HG03175 (cell line): ENCODE results near the gene COL23A1.

Source experiments
- ATAC-seq: cut with Tn5 transposase; IDR thresholded peaks from one replicate; pipeline ENCODE4 v1.9.1; 2021; ENCODE audit warnings: mild to moderate bottlenecking, moderate library complexity; ENCODE audit not compliant: unreplicated experiment

The COL23A1 gene

DNA sequence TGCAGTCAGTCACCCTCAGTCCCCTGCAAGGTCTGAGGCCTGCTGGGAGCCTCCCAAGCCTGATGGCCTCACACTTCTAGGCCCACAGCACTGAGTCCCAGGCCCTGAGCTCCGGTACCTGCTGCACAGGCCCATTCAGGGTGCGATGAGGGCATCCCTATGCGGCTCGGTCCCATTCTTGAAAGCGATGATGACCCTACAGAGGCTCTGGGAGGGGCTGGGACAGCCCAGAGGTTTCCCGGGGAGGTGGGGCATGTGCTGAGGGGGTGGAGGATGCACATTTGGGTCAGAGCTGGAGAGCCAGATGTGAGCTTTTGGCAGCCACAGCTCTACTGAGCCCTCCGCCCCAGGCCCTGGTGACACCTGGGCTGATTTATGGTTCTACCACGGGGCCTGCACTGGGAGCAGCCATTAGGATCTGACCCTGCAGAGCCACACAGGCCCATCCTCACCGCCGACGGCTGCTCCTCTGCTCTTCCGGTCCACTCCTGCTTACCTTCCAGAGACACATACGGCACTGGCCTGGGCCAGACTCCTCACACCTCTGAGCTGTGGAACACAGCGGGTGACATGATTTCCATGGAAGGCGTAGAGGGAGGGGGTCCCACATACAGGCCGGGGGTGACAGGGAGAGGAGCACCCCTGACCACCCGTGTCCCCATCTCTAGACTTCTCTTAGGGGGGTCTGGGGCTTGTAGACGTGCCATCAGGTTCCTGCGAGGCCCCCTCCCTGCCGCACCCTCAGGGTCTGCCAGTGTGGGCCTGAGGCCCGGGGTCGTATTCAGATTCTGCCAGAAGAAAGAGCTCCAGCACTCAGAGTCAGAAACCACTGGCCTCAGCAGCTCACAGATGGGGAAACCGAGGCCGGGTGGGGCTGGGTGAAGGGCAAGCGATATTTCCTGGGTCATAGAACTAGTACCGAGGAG lies 53.4 kb downstream of the COL23A1 start:
- no peak for ATAC-seq

DNA sequence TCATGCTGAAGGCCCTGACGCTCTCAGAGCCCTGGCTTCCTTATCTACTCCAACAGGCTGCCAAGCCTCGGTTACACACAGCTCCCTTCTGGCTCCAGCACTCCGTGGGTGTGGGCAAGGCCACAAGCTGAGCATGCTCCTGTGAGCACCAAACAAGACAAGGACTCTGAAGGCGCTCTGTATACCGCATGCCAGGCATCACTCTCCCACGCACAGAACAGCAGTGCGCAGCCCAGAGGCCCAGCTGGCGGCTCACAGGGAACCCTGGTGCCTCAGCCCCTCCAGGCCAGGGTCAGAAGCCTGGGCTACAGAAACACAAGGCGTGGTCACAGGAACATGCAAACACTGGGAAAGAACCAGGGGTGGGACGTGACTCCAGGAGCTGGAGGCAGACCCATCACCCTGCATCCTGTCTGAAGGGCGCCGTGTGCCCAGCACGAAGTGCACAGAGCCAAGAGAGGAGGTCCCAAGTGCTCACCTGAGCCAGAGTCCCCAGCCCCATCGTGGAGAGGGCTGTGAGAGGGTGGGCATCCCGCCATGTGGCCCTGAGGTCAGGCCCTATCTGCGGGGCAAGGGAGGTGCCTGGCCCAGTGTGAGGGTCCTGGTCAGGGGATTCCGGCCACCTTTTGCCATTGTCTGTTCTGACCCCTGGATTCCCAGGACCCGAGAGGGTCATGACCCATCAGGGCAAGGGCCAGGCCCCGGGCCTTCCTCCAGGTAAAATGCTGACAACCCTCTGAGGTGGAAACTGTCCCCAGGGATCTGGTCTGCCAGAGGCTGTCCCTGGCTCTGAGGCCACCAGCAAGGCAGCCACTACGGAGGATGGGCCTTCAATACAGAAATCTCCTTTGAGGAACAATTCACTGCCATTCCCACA lies 54.7 kb downstream of the COL23A1 start:
- ATAC-seq = no peak

DNA sequence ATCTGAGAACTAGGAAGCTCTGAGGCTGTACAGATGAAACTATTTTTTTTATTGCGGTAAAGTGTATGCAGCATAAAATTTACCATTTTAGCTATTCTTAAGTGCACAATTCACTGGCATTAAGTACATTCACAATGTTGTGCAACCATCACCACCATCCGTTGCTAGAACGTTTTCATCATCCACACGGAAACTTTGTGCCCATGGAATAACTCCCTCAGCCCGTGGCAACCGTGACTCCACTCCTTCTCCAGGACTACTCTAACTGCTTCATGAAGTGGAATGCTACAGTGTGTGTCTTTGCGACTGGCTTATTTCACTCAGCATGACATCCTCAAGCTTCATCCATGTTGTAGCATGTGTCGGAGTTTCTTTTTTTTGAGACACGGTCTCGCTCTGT lies 57.1 kb downstream of the COL23A1 start:
- ATAC-seq = no peak

DNA sequence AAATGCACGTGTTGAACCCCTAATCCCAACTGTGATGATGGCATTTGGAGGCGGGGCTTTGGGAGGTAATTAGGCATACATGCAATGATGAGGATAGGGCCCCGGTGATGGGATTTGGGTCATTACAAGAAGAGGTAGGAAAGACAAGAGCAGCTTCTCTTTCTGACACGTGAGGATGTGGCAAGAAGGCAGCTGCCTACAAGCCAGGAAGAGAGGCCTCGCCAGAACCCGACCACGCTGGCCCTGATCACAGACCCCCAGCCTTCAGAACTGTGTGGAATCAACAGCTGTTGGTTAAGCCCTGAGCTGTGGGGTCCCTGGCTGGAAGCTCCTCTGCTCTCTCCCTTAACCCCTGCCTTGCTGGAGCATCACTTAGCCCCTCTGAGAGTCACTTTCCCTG lies 57.5 kb downstream of the COL23A1 start:
- no peak for ATAC-seq

DNA sequence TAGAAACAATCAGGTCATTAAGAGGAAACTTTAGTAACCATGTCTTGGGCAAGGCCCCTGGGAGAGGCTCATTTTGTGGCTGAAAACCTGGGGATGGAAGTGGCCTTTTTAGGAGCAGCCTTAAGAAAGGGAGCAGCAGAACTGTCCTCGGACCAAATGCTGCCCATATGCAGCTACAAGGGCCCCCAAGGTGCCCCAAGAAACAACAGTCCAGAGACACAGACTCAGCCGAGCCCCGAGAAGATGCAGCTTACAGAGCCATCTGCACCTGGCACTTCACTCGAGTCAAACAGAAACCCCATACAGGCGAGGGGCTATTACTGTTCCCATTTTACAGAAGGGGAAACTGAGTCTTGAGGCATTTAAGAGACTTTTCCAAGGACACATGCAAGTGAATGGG lies 58.0 kb downstream of the COL23A1 start:
- no peak for ATAC-seq

DNA sequence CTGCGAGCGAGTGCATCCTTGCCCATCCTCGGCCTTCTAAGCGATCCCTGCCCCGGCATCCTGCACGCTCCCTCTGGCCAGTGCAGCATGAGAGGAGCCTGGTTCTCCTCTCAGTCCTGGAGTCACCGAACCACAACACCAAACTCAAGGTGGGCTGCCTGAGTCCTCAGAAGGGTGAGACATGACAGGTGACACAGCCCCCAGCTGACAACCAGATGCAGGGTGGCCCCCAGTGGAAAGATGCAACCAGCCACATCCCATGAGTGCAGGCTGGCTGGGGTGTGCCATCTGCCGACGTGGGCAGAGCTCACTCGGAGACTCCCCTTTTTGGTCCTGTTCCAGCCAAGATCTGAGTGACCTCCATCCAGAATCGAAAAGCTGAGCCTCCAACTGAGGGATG lies 58.4 kb downstream of the COL23A1 start:
- ATAC-seq = no peak

DNA sequence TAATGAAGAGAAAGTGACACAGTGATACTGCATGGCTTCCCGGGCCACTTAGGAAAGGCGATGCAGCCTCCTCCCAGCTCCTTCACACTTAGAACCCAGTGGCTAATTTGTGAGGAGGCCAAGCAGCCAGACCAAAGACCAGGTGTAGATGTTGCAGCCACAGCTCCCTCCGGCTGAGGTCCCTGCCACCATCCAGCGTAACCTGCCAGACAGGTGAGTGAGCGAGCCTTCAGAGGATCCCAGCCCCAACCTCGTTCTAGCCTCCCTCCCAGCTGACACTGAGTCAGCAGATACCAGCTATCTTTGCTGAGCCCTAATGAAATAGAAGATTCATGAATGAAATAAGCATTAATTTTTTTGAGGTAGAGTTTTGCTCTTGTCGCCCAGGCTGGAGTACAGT lies 59.7 kb downstream of the COL23A1 start:
- no peak for ATAC-seq

DNA sequence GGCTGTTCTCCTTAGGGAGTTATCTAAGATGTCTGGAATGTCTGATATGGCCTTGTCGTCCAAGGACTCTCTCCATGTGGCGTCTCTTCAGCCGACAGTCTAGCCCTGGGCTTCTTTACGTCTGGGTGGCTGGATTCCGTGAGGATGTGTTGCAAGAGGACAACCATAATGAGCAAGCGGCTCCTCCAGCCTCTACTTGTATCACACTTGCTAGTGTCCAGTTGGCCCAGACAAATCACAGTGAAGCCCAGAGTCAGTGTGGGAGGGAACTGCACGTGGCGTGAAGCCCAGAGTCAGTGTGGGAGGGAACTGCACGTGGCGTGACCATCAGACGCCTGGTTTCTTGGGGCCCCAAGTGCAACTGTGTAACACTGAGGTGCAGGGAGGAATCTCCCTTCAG lies 61.1 kb downstream of the COL23A1 start:
- ATAC-seq = no peak

DNA sequence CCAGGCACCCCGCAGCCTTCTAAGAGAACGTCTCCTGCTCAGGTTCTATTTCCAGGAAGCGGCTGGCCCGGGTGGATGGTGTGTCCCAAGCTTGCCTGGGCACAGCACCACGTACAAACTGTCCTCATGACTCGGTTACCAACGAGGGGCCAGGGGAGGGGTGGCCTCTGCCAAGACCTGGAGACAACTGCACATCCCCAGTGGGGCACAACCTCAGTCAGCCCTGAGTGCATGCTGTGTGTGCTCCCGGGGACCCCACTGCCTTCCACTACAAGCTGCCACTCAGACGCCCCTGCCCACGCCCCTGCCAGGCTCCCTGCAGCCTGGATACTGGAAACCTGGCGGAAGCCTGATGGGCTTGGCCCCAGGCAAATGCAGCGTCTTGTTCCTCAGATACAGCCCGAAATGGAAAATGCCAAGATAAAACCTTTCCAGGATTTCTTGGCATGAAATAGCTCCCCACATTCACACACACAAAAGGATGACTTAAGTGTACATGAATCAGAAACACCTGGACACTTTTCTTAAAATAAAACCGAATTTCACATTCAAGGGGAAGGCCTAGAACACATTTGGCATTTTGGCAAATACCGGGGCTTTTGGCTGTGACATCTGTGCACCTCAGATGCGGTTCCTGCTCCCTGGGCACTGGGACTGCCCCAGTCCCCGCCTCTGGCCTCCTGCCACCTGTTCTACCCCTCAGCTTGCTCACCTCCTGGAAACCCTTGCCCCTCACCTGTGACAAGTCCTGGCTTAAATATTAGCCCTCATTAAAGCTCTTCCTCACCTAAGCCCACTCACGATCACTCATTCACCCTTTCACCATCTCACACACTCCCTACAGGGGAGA lies 62.5 kb downstream of the COL23A1 start:
- ATAC-seq = no peak

DNA sequence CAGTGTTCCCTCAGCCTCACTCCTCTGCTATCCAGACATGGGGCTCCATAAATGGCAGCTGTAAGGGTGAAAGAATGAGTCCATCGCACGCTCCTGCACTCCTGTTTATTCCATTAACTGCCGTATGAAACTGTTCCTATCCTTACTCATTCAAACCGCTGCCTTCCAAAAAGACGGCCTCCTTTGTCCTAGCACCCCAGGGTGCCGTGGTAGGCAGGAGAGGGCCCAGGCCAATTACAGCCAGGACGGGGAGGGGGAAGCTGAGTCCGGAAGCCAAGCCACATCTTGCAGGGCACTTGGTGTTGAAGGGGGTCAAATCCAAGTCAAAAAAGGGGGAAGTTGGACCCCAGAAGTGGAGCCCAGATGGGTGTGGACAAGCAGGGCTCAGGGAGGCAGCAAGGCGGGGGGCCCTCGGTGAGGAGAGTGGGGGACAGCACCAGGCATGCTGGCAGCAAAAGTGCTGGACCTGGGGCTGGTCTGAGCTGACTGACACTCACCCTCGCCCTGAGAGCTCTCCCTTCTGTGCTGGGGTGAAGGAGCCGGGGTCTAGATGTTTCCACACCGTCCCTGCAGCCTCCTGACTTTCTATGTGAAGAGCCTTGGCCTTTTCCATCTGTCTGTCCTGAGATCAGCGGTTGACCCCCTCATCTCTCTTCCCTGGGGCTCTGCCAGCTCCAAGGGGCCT lies 63.3 kb downstream of the COL23A1 start:
- ATAC-seq = no peak

DNA sequence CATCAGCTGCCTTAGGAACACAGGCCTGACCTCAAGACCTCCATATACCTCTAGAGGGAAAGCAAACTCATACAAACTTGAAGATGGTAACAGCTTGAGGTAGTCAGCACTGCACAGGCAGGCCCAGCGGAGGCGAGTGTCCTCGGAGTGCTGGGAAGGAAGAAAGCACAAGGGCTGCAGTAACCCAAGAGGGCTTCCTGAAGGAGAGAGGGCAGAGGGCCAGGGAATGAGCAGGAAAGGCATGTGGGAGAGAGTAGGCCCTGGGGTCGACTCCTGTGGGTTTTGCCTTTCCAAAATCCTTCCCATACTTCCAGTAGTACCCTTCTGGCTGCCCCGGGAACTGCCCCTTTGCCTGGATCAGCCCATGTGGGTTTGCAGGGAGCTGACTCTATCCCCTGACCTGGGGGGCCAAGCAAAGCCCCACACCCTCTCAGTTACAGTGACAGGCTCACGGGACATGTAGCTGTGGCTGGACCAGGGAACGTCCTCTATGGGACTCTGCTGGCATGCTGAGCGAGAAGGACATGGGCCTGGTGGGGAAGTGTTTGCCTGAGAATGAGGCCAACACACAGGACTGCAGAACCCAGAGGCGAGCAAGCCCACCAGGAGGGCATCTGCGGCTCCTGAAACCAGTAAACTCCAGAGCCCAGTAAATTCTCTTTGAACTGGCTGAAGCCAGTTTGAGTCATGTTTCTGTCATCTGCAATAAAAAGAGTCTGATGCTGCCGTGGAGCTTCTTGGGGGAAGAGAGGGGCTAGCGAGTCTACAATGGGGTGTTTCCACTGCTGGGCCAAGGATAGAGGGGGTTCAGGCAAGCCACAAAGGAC lies 64.1 kb downstream of the COL23A1 start:
- no peak for ATAC-seq

DNA sequence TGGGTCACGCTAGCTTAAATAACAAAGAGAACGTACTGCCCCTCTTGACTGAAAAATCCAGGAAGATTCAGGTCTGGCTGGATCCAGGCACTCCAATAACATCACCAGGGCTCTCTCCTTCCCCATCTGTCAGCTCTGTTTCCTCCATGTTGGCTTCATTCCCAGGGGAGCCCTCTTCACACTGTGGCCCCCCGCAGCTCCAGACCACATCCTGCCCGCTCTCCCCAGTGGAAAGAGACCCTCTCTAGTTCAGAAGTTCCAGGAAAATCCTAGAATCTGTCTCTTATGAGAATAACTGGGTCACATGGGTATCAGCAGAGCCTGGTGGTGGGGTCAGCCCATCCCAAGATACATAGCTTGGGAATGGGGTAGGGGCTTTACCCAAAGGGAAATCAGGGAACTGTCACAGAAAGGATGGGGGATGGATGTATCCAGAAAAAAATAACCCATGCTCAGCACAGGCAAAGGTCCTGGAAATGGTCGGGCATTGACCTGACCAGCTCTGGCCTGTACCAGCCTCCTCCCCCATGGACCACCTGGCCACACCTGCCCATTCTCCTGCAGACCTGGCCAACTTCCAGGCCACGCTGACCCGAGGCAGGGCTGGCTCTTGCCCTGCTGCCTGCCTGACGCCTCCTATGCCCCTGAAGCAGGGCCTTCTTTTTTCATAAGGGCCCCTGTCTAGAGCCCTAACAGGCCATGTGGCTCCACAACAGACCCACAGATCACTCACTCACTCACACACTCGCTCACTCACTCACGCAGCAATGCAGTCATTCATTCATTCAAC lies 65.9 kb downstream of the COL23A1 start:
- no peak for ATAC-seq

DNA sequence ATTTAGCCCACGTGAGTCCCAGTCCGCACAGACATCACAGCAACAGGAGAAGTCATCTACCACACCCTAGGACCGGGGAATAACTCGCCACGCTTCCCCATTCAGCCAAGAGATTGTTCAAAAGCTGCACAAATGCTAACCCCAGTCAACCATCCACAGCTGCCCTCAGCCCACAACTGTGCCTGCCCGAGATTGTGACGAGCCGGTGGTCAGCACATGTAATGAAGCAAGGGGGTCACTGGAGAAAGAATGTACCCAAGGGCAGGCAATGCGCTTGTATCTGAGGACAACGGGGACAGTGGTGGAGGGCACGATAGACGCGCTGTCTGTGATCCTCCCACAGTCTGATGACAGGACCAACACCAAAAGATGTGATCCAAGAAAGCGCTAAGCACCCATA lies 67.8 kb downstream of the COL23A1 start:
- no peak for ATAC-seq

DNA sequence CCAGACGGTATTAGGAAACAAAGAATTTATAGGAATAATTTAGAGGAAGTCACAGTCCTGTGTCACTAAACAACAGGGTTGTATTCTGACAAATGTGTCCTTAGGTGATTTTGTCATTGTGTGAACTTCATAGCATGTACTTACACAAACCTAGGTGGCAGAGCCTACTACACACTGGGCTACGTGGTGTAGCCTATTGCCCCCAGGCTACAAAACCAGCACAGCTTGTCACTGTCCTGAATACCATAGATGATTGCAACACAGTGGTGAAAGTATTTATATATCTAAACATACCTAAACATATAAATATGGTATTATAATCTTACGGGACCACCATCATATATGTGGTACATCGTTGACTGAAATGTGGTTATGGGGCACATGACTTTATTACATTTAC lies 69.3 kb downstream of the COL23A1 start:
- no peak for ATAC-seq

DNA sequence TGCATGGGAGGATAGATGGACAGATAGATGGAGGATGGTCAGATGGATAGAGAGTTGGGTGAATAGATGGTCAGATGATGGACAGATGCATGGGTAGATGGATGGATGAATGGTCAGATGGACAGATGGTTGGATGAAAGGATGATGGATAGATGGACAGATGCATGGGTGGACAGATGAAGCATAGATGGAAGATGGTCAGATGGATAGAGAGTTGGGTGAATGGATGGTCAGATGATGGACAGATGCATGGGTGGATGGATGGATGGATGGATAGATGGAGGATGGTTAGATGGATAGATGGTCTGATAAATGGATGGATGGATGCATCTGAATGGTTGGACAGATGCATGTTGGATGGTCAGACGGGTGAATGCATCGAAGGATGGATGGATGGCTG lies 70.4 kb downstream of the COL23A1 start:
- no peak for ATAC-seq

DNA sequence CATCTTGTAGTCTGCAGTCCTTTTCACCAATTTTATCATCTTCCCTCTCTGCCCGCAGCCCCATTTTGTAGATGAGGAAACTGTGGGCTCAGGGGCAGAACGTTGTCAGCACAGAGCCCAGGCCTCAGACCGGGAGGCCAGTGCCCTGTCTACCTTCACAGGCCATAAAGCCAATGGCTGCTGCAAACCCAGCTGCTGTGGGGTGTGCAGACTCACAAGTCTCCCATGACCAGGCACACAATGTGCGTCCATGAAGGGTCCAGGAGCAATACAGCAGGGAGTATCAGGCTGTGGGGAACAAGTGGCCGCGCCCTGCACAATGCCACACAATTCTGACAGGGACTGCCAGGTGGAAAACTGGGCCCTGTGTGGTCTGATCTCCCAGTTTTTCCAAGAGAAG lies 71.0 kb downstream of the COL23A1 start:
- no peak for ATAC-seq

DNA sequence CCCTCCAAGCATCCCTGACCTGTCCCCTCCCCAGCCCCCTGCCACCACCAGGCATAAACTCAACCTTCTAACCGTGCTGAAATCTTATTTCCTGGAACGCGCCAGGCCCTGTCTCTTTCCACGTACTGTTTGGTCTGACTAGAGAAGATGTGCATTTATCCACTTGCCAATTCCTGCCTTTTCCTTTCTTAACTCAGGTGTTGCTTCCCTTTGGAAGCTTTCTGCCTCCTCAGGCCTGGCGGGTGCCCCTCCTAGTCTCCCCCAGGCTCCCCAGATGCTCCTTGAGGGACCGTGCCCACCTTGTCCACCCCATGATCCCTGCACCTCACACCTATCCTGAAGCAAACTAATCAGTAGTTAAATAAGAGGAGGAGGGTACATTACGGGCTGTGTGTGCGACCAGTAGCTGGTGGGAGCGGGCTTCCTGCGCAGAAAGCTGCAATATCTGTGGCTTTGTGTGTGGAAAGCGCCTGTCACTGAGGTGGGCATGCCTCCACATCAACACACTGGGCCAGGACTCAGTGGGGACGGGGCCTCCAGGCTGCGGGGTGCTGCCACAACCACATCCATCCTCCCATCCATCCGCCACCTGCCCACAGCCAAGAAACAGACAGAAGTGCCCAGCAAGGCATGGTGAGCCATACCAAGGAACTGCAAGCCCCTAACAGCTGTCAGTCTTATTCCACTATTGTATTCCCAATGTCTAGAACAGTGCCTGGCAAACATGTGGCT lies 73.5 kb downstream of the COL23A1 start:
- no peak for ATAC-seq
